Measurements from ENCODE around the gene CRACR2A.

The CRACR2A gene

DNA sequence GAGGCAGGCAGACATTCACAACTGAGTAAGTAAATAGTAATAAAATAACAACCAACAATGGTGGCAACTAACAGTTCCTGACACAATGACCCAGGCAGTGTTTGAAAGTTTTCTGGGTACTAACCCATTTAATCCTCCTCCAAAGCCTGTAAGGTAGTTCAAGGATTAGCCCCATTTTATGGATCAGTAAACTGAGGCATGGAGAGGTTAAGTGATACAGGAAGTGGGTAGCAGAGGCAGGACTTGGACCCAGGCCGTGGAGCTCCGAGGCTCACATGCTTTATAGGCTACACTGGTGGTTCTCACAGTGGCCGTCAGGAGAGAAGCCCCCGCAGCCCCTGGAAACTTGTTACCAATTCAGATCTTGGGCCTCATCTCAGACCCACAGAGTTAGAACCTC, 17.5 kb downstream of the CRACR2A start:
- TF ChIP-seq, protein P1, sequence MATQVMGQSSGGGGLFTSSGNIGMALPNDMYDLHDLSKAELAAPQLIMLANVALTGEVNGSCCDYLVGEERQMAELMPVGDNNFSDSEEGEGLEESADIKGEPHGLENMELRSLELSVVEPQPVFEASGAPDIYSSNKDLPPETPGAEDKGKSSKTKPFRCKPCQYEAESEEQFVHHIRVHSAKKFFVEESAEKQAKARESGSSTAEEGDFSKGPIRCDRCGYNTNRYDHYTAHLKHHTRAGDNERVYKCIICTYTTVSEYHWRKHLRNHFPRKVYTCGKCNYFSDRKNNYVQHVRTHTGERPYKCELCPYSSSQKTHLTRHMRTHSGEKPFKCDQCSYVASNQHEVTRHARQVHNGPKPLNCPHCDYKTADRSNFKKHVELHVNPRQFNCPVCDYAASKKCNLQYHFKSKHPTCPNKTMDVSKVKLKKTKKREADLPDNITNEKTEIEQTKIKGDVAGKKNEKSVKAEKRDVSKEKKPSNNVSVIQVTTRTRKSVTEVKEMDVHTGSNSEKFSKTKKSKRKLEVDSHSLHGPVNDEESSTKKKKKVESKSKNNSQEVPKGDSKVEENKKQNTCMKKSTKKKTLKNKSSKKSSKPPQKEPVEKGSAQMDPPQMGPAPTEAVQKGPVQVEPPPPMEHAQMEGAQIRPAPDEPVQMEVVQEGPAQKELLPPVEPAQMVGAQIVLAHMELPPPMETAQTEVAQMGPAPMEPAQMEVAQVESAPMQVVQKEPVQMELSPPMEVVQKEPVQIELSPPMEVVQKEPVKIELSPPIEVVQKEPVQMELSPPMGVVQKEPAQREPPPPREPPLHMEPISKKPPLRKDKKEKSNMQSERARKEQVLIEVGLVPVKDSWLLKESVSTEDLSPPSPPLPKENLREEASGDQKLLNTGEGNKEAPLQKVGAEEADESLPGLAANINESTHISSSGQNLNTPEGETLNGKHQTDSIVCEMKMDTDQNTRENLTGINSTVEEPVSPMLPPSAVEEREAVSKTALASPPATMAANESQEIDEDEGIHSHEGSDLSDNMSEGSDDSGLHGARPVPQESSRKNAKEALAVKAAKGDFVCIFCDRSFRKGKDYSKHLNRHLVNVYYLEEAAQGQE (IDR thresholded peaks at IDR 0.05; ENCODE audit: insufficient read depth in 1 of 2, low read depth in 2 of 2, low read length in 2 of 2), result no peak
- TF ChIP-seq POLR2AphosphoS5 (IDR thresholded peaks at IDR 0.05; ENCODE audit: low read depth, low read length) (no peak), TAF1 (IDR thresholded peaks at IDR 0.05; ENCODE audit: borderline replicate concordance, insufficient read depth, low read length) (no peak), SIN3A (IDR thresholded peaks at IDR 0.05; ENCODE audit: borderline replicate concordance, insufficient read depth, low read length) (no peak), FOXP2 (optimal IDR thresholded peaks at IDR 0.05; ENCODE audit: borderline replicate concordance, extremely low read depth, extremely low read length, insufficient read depth) (no peak)

DNA sequence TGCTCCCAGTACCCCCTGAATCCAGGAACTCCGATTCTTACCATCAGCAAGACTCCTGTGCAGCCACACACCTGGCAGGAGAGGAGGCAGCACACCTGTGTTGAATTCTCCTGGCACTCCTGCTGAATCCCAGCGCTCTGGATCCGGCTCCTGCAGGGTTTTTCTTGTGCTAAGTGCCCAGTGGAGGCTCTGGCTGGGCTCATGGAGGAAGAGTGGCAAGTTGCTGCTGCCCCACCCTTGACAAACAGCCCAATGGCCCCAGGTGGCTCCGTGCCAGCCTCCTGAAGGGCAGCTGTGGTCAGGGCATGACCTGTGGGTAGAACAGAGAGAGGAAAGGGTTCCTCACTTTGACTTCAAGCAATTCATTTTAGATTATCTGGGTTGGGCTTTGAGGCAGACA, 20.0 kb downstream of the CRACR2A start:
- no peak for TF ChIP-seq POLR2AphosphoS5 (IDR thresholded peaks at IDR 0.05; ENCODE audit: low read depth, low read length)
- TF ChIP-seq, protein P1 (IDR thresholded peaks at IDR 0.05; ENCODE audit: insufficient read depth in 1 of 2, low read depth in 2 of 2, low read length in 2 of 2), result no peak
- TF ChIP-seq FOXP2 (optimal IDR thresholded peaks at IDR 0.05; ENCODE audit: borderline replicate concordance, extremely low read depth, extremely low read length, insufficient read depth), result no peak
- TF ChIP-seq SIN3A (IDR thresholded peaks at IDR 0.05; ENCODE audit: borderline replicate concordance, insufficient read depth, low read length), result no peak
- TF ChIP-seq TAF1 (IDR thresholded peaks at IDR 0.05; ENCODE audit: borderline replicate concordance, insufficient read depth, low read length), result no peak

DNA sequence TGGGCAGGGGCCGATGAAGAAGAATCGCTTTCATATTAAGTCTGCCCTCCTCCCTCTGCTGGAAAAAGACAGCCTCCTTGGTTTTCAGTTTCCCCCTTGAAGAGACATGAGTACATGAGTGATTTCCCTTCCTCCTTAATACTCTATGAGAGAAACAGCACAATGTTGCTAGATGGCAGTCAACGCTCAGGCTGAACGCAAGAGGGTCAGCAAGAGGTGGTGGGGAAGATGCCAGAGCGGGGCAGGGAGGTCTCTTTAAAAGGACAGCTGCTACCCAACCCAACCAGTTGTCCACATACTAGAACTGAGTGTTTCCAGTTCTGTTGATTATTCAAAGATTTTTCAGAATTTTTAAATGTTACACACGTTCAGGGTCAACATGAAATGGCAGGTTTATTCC, 22.8 kb downstream of the CRACR2A start:
- TF ChIP-seq POLR2AphosphoS5 (IDR thresholded peaks at IDR 0.05; ENCODE audit: low read depth, low read length) (no peak), SIN3A (IDR thresholded peaks at IDR 0.05; ENCODE audit: borderline replicate concordance, insufficient read depth, low read length) (no peak)
- TF ChIP-seq, protein P1 (IDR thresholded peaks at IDR 0.05; ENCODE audit: insufficient read depth in 1 of 2, low read depth in 2 of 2, low read length in 2 of 2), result no peak

DNA sequence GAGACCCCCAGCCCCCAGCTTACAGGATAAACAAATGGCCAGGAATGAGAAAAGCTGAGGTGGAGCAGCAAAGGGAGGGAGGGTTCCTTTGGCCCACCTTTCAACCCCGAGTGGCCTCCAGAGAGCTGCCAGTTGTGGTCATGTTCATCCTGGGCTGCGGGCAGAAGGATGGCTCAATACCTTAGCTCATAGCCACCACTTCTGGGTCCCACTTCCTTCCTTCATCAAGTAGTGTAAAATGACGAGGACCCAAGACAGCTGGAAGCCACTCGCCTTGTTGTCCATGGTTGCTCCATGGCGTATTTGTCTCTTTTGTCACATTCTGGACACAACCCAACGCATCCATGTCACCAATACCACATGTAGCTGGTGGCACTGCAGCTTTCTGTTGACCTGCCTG, 24.2 kb downstream of the CRACR2A start:
- no peak for TF ChIP-seq TAF1 (IDR thresholded peaks at IDR 0.05; ENCODE audit: borderline replicate concordance, insufficient read depth, low read length)

DNA sequence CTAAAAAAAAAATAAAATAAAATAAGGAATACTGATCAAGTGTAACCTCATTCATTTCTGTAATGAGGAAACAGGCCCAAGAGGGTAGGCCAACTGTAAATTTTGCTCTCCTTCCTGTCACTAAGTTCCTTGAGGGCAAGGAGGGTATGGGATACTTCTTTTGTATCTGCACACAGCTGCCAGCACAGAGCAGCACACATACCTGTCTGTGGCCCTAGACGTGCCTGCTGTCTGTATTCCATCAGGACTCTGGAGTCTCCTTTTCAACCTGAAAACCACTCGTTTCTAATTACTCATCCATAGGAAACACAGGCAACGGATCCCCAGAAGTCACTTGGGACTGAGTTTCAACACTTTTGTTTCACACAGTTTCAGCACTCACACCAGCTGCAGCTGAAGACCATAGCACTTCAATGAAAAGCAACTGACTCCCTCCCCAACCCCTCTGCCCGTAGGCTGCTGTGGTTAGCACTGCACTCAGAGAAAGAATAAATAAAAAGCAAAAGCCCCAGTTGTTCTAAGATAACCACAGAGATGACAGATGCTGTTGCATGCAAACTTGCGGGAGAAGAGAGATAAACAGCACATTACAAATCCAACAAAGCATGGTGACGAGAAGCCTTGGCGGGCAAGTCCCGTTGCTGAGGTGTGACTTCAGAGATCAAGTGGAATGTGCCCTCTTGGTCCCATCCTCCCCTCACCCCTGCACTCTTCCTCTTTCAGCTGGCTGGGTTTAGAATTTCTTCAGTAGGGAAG, 24.9 kb downstream of the CRACR2A start:
- TF ChIP-seq, protein P1 (IDR thresholded peaks at IDR 0.05; ENCODE audit: insufficient read depth in 1 of 2, low read depth in 2 of 2, low read length in 2 of 2), result no peak
- no peak for TF ChIP-seq POLR2AphosphoS5 (IDR thresholded peaks at IDR 0.05; ENCODE audit: low read depth, low read length)
